T follicular helper cell (primary cell): ENCODE measurements around the gene CNIH2.

Experiments
- DNase-seq: peaks from one replicate; pipeline ENCODE4 v3.0.0-alpha.2; 2020; ENCODE audit warnings: low read depth

CNIH2 gene

DNA sequence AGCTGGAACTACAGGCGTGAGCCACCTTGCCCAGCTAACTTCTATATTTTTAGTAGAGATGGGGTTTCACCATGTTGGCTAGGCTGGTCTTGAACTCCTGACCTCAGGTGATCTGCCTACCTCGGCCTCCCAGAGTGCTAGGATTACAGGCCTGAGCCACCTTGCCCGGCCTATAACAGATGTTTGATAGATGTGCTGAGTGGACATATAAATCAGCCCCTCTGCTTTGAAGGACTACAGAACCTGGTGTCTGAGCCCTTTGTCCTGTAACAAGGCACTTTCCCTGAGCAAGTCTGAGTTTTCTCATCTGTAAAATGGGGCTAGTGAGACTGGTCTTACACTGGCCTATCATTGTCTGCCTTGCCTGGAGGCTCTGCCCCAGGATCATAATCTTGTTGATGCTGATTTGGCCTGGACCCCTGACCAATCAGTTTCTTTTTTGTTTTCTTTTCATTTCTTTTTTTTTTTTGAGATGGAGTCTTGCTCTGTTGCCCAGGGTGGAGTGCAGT lies 51.2 kb downstream of the CNIH2 start:
- no peak for DNase-seq

DNA sequence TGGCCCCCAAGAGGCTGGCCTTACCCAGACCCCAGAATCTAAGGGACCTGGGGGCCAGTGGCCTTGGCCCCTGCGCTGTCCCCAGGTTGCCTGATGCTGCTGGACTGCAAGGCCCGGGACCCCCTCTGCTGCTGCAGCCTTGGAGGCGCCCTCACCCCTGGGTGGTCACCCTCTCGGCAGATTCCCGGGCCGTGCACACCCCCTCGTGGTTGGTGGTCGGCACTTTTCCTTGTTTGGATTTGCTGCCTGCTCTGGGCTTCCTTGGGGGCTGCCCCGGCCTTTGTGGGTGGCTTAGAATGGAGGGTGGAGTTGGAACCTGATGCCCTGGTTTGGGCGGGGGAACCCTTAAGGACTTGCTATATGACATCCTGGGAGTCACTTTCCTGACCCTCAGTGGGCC lies 53.0 kb downstream of the CNIH2 start:
- DNase-seq, result no peak

DNA sequence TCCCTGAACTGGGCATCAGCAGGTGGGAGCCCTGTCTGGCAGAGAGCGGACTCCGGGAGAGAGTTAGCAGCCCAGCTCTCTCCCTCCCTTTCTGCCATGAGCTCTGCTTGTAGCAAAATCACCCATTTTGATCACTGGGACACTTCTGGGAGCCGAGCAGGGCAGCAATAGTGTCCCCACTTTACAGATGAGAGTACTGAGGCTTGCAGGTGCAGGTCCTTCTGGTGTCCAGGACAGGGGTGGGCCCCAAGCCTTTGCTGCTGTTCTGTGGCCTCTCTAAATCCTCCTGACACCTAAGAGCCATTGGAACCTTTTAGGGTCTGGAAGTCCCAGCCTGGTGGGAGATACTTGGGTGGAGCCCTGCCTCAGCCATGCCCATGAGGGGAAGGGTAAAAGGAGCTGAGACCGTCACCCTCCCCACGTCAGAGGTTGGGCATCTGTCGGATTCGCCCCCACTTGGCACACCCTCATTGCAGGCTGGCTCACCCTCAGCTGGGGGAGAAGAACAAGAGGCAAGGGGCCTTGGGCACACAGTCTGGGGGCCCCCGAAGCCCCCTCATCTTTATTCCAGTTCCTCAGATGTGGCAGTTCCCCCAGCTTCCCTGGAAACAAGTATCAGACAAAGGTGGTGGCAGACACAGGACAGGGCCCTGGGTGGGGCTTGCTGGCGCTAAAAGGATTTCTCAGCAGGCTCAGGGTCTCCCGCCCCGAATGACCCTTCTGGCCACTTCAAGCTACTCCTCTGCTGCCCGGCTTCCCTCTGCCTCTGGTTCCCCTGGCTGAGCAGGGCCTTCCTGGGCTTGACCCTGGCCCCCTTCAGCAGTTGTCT lies 53.8 kb downstream of the CNIH2 start:
- DNase-seq, result no peak

DNA sequence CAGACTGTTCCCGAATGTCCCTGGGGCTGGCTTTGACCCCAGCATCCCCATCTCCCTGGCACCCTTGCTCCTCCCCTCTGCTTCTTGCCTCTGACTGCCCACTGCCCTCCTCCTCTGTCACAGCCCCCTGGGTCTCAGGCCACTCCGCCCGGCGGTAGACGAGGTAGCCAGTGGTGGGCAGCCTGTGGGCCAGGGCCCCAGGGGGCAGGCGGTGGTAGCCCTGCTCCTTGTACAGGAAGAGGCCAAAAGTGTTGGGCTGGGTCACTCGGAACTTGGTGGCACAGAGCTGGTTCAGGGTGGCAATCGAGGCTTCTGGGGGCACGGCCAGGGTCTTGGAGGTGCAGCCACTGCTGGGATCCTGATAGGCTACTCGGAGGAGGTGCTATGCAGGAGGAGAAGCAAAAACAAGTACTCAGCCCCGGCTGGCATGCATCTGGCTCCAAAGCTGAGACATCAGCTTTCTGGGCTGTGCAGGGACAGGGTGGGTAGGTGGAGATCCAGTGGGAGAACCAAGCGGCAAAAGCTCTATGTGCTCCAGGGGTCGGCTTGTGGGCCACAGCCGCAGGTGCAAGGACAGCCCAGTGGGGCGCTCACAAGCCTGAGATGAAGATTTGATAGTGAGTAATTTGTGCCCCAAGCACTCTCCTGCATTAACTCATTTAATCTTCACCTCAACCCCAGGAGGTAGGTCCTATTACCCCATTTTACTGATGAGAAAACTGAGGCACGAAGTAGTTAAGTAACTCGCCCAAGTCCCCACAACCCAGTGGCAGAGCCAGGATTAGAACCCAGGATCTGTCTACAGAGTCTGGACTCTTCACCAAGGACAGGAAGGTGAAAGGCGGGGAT lies 54.6 kb downstream of the CNIH2 start:
- no peak for DNase-seq

DNA sequence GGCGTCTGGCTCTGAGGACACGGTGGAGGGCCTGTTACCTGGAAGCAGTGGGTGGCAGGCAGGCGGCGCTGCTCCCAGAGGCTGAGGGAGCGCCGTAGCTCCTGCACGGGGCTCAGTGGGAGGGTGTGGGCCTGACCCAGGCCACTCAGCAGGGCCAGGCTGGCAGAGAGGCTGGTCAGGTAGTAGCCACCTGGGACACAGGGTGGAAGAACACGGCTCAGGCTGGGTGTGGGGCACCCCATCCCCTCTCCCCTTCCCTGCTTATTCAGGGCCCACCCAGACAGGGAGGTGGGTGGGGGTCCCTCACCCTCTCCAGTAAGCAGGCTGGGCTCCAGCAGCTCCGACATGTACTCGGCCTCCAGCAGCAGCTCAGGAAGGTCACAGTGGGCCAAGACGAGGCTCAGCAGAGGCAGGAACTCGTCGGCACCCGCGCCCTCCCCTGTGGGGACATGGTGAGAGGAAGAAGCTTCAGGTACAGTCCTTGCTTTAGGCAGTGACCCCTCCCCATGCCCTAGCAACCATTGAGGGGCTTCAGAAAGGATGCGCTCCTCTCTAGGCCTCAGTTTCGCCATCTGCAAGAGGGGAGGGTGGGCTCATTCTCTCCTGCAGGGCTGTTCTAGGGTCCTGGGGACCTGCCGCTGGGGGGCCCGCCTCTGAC lies 55.4 kb downstream of the CNIH2 start:
- DNase-seq, result no peak
